GM12864 (cell line): ENCODE measurements around the gene ZNF385C.

Experiments
- DNase-seq: peaks from one replicate; pipeline ENCODE4 v3.0.0-alpha.2; 2011; ENCODE audit warnings: low read depth
- H3K4me3 ChIP-seq: 2 replicates; pipeline ENCODE4 v1.5.1; 2011; ENCODE audit warnings: mild to moderate bottlenecking, low read depth, low read length, control low read depth
- CTCF ChIP-seq: IDR thresholded peaks from 2 replicates; pipeline ENCODE4 v1.5.1; 2011; ENCODE audit warnings: low read depth, mild to moderate bottlenecking, moderate library complexity, low read length, control low read depth, inconsistent platforms; ENCODE audit errors: missing control alignments

The ZNF385C gene

DNA sequence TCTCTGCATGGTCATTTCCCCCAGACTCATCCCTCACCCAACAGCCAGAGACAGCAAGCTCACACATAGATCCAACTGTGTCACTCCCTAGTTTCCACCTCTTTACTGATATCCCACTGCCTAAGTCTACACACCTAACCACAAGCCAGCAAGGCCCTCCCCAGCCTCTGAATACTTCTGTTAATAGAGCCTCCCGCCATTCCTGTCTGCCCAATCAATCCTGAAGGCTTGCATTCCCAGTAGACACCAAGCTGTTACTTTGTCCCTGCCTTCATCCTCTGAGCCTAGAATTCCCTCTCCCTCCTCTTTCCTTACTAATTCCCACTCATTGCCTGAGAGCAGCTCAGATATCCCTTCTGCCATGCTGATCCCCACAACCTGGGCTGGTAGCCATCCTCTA is 52.6 kb downstream of the ZNF385C start:
- no peak for DNase-seq
- TF ChIP-seq CTCF, result no peak
- H3K4me3 ChIP-seq, result no peak overlapping the region

DNA sequence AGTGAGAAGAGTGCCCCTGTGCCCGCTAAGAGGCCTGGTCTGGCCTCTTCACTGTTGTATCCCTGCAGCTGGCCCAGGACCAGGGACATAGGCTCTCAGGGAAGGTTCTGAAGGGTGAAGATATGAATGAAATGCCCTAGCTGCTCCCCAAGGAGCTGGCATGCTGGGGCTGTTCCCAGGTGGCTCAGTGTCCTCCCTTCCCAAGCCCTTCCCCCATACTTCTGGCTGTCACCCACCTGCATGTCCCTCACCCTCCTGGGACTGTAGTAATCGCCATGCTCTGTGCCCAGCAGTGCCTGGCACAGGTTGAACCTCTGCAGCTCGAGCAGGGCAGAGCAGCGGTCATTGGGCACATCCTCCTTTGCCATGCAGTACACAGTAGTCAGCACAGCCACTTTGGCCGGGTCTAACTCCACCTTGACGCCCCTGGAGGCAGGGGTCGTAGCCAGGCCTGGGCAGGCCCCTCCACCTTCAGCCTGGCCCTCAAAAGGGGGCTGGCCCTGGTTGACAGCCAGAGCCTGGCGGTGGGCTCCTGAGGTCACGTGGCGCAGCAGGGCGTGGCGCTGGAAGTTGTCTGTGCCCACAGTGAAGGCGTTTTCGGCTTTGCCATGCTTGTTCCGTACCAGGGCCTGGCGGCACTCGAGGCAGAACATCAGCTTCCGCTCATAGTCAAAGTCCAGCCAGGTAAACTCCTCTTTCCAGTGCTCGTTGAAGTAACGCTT is 55.5 kb downstream of the ZNF385C start:
- H3K4me3 ChIP-seq, result no peak overlapping the region
- DNase-seq, result no peak
- TF ChIP-seq CTCF, result no peak

GRCh38 chr17:42041619-42042018 is 56.7 kb downstream of the ZNF385C start:
- TF ChIP-seq CTCF, result no peak
- no peak for DNase-seq
- no peak overlapping the region for H3K4me3 ChIP-seq

- DNase-seq, result no peak
- no peak overlapping the region for H3K4me3 ChIP-seq
- no peak for TF ChIP-seq CTCF
Measured at GRCh38 chr17:42040818-42041217, 57.5 kb downstream of the ZNF385C start.

GRCh38 chr17:42039794-42040763 is 58.2 kb downstream of the ZNF385C start:
- no peak overlapping the region for H3K4me3 ChIP-seq
- DNase-seq, result no peak
- no peak for TF ChIP-seq CTCF

DNA sequence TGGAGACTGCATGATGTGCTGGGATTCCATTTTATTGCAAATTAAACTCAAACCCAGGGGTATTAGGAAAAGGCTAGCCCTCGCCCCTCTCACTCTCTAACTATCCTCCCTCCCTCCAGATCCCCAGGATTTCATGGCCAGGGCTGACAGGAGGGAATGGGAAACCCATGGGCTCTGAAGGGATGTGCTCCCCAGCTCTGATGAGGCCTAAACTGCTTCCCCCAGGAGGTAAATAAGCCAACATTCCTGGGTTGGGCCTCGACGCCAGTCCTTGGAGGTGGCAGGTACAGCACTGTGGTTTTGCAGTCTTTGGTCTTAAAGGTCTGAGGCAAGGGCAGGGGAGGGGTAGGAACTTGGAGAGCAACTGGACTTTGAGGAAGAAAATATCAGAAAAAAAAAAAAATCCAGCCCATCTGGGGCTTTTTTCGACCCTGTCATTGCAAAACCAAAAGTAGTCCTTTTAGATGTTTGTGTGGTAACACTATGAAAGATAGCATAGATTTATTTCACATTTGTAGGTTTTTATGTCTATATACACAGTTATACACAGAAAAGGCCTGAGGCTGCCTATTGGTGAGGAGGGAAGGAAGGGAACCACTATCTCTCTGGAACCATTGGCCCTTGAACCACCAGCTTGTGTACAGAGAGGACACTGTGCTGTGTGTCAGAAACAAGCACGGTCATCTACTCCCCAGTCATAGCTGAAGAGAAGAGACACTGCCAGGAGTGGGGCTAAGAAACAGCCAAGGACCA is 59.9 kb downstream of the ZNF385C start:
- no peak for DNase-seq
- no peak for TF ChIP-seq CTCF
- H3K4me3 ChIP-seq, result no peak overlapping the region
